Muscle layer of colon (tissue), 2 donors: ENCODE measurements around the gene DTX2.
"Not testable (repeated sequence)": the region's sequence is repeated elsewhere in the genome, so short reads cannot be mapped to it uniquely, and the experiment has no call there.

Source experiments
- H3K27ac ChIP-seq: one replicate; pipeline ENCODE4 v1.7.0; 2013; ENCODE audit warnings: low read depth, mild to moderate bottlenecking, low read length, moderate library complexity
- H3K27me3 ChIP-seq, 2 donors: one replicate each; pipeline ENCODE4 v1.7.0; 2013; ENCODE audit warnings: low read length in 2 of 2, mild to moderate bottlenecking in 2 of 2; ENCODE audit not compliant: insufficient read depth in 2 of 2, control insufficient read depth in 1 of 2
- H3K36me3 ChIP-seq: one replicate; pipeline ENCODE4 v1.7.0; 2013; ENCODE audit warnings: mild to moderate bottlenecking, low read length; ENCODE audit not compliant: insufficient read depth
- H3K4me1 ChIP-seq: one replicate; pipeline ENCODE4 v1.7.0; 2013; ENCODE audit warnings: mild to moderate bottlenecking, low read length; ENCODE audit not compliant: insufficient read depth
- H3K4me3 ChIP-seq, 2 donors: one replicate each; pipeline ENCODE4 v1.7.0; 2013; ENCODE audit warnings: low read length in 2 of 2, low read depth in 1 of 2, mild to moderate bottlenecking in 1 of 2, moderate library complexity in 1 of 2
- H3K9ac ChIP-seq: one replicate; pipeline ENCODE4 v1.7.0; 2013; ENCODE audit warnings: low read length
- H3K9me3 ChIP-seq: one replicate; pipeline ENCODE4 v1.7.0; 2013; ENCODE audit warnings: mild to moderate bottlenecking, low read length
- donor health status: abdominal sarcoma.
- donor health status: Adenocarcinoma of cecum.

The DTX2 gene

GRCh38 chr7:76428868-76429805, 32.4 kb upstream of the DTX2 start:
- no peaks in the 10 kb centered on the region for H3K4me1 ChIP-seq
- no peak overlapping the region for H3K9ac ChIP-seq
- H3K36me3 ChIP-seq, result no peaks in the 10 kb centered on the region
- no peak overlapping the region for H3K27ac ChIP-seq
- H3K27me3 ChIP-seq, result peaks cover 0 to 8% of the 10 kb centered on the region in 2 donors
- no peak overlapping the region for H3K4me3 ChIP-seq
- no peaks in the 10 kb centered on the region for H3K9me3 ChIP-seq

GRCh38 chr7:76430211-76430610, 31.3 kb upstream of the DTX2 start:
- Histone ChIP-seq H3K9me3 (no peaks in the 10 kb centered on the region), H3K4me3 (no peak overlapping the region), H3K36me3 (no peaks in the 10 kb centered on the region), H3K9ac (no peak overlapping the region), H3K27me3 (peaks cover 0 to 2% of the 10 kb centered on the region in 2 donors), H3K4me1 (no peaks in the 10 kb centered on the region), H3K27ac (no peak overlapping the region)

- Histone ChIP-seq H3K27ac (no peak overlapping the region), H3K4me3 (no peak overlapping the region), H3K27me3 (no peaks in the 10 kb centered on the region), H3K9me3 (no peaks in the 10 kb centered on the region), H3K36me3 (no peaks in the 10 kb centered on the region), H3K9ac (no peak overlapping the region), H3K4me1 (no peaks in the 10 kb centered on the region)
Observed at GRCh38 chr7:76430836-76431235, 30.7 kb upstream of the DTX2 start.

DNA sequence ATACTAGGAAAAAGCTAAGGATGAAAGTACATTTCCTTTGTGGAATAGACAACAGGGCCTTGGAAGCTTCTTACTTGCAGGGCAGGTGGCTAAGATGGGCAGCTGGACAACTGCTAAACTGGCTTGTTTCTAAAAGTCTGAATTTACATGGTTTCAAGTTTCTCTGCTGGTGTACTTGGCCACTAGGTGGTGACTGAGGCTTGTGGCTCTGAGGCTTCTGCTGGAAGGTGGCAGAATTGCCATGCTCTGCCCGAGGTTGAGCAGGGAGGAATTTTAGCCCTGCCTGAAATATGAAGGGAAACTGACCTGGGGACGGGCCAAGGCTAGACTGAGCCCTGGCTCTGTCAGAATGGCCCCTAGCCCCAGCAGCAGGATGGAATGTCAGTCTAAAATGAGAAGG, 23.6 kb upstream of the DTX2 start:
- H3K27ac ChIP-seq, H3K27me3 ChIP-seq, H3K36me3 ChIP-seq, H3K4me1 ChIP-seq, H3K9ac ChIP-seq, H3K4me3 ChIP-seq, H3K9me3 ChIP-seq: not testable (repeated sequence)

- not testable (repeated sequence) for H3K9ac ChIP-seq, H3K9me3 ChIP-seq, H3K36me3 ChIP-seq, H3K4me1 ChIP-seq, H3K4me3 ChIP-seq, H3K27me3 ChIP-seq, H3K27ac ChIP-seq
Observed at GRCh38 chr7:76439120-76439888, 22.2 kb upstream of the DTX2 start.

- not testable (repeated sequence) for H3K4me3 ChIP-seq, H3K36me3 ChIP-seq, H3K4me1 ChIP-seq
Observed at GRCh38 chr7:76440404-76440803, 21.1 kb upstream of the DTX2 start.

DNA sequence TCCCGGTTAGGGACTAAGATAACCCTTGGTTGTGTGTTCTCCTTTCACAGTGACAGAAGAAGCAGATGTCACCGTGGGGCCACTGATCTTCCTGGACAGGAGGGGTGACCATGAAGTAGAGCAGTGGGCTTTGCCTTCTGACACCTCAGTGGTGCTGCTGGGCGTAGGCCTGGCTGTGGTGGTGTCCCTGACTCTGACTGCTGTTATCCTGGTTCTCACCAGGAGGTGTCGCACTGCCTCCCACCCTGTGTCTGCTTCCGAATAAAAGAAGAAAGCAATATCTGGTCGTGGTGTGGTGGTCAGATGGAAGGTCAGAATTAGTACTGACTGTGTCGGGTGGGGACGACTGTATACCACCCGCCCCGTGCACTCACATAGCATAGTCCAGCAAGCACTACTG, 19.7 kb upstream of the DTX2 start:
- not testable (repeated sequence) for H3K9me3 ChIP-seq, H3K9ac ChIP-seq, H3K27me3 ChIP-seq, H3K4me3 ChIP-seq, H3K27ac ChIP-seq, H3K4me1 ChIP-seq, H3K36me3 ChIP-seq

More at GRCh38 chr7:76440404-76440803, 21.1 kb upstream of the DTX2 start:
- H3K9ac ChIP-seq, H3K27ac ChIP-seq, H3K9me3 ChIP-seq, H3K27me3 ChIP-seq: not testable (repeated sequence)

DNA sequence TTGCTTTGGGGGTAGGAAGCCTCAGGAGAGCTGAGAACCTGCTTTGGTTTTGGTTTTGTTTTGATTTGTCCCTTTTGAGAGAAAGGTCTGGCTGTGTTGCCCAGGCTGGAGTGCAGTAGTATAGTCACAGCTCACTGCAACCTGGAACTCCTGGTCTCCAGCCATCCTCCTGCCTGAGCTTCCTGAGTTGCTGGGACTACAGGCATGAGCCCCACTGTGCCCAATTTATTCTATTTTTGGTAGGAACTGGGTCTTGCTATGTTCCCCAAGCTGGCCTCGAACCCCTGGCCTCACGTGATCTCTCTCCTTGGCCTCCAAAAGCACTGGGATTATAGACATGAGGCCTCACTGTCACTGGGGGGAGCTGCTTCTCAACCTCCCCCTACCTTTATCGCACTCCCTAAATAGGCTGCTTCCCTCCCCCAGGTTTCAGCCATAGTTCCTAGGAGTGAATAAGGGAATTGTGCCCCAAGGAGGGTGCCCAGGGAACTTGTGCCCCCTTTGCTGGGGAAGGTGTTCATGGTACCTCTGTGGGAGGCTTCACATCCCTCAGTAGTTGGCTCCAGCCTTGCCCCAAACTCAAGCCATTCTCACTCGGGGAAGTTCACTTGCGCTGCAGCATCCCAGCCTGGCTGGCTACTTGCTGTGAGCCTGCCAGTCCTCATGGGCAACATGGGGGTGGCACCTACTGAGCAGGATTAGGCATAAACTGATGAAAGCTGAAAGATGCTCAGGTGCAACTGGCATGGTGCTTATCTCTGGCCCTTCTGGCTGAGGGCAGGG, 18.7 kb upstream of the DTX2 start:
- H3K4me3 ChIP-seq, H3K36me3 ChIP-seq, H3K27ac ChIP-seq, H3K9me3 ChIP-seq, H3K4me1 ChIP-seq, H3K27me3 ChIP-seq, H3K9ac ChIP-seq: not testable (repeated sequence)

DNA sequence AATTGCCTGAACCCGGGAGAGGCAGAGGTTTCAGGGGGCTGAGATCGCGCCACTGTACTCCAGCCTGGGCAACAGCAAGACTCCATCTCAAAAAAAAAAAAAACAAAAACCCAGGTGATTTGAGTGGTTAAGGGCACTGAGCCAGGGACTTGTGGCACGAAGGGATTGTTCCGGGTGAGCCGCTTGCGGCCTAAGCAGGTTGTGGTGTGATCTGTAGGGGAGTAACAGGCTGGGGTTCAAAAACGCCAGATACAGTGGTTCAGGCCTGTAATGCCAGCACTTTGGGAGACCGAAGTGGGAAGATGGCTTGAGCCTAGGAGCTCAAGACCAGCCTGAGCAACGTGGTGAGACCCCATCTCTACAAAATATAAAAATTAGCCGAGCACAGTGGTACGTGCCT, 17.7 kb upstream of the DTX2 start:
- not testable (repeated sequence) for H3K9me3 ChIP-seq, H3K36me3 ChIP-seq, H3K4me3 ChIP-seq, H3K27me3 ChIP-seq, H3K9ac ChIP-seq, H3K27ac ChIP-seq, H3K4me1 ChIP-seq

- not testable (repeated sequence) for H3K27me3 ChIP-seq, H3K36me3 ChIP-seq, H3K9me3 ChIP-seq, H3K4me1 ChIP-seq, H3K4me3 ChIP-seq, H3K9ac ChIP-seq, H3K27ac ChIP-seq
Observed at GRCh38 chr7:76445577-76446008, 15.9 kb upstream of the DTX2 start.

DNA sequence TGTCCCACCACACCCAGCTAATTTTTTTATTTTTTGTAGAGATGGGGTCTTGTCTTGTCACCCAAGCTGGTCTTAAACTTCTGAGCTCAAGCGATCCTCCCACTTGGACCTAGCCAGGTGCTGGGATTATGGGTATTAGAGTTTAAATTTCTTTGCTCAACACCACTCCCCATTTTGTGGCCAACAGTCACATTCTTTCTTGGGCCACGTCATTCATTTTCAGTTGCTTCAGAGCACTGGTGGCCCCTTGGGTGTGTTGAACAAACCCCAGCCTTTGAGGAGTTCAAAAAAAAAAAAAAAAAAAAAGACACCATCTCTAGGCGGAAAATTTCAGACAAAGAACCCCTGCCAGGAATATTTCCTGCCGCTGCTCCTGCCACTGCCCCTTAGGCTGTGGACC, 4.5 kb upstream of the DTX2 start:
- H3K27me3 ChIP-seq, H3K9me3 ChIP-seq, H3K4me3 ChIP-seq, H3K27ac ChIP-seq, H3K9ac ChIP-seq, H3K36me3 ChIP-seq, H3K4me1 ChIP-seq: not testable (repeated sequence)
